D341Med (cell line): Measurements from ENCODE around the gene GNE.
"Not testable (repeated sequence)": the region's sequence is repeated elsewhere in the genome, so short reads cannot be mapped to it uniquely, and the experiment has no call there.

ENCODE experiments used
- DNase-seq: peaks from one replicate; pipeline ENCODE4 v3.0.0; 2012; ENCODE audit warnings: low spot score

Gene GNE

DNA sequence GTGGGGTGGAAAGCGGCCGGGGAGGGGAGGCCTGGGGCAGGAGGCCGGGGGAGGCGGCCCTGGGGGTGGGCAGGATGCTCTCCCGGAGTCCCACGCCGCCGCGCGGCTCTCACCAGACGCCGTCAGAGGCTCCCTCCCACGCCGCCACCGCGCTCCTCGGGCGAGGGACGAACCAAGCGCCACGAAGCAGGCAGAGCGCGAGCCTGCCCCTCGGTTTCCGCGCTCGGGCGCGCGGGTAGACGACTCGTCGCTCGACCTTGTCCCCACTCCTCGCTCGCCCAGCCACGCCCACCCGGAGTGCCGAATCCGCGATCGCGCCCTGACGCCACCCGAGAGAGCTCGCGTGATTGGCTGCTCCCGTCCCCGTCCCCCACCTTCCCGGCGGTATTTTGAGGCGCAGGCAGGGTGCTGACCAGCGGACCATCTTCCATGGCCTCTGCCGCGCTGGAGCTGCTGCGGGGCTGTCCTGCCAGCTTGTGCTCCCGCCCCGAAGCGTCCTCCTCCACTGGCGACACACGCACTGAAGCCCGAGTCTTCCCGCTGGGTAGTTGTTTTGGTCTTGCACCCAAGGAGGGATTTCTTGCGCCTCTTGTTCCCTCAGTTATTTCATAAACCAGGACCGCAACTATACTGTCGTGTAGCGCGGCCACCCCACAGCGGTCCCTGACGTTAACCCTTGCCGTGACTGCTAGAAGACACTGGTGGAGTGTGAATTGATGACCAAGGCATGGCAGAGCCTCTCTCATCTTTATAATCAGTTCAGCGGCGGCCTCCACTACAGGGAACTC is at the start of gene GNE:
TSS of gene GNE (minus strand) at position 241 of the 788 bp plus-strand sequence. CDS start 9,093 bp downstream, outside the sequence.
- DNase-seq: peak; percentile 96

DNA sequence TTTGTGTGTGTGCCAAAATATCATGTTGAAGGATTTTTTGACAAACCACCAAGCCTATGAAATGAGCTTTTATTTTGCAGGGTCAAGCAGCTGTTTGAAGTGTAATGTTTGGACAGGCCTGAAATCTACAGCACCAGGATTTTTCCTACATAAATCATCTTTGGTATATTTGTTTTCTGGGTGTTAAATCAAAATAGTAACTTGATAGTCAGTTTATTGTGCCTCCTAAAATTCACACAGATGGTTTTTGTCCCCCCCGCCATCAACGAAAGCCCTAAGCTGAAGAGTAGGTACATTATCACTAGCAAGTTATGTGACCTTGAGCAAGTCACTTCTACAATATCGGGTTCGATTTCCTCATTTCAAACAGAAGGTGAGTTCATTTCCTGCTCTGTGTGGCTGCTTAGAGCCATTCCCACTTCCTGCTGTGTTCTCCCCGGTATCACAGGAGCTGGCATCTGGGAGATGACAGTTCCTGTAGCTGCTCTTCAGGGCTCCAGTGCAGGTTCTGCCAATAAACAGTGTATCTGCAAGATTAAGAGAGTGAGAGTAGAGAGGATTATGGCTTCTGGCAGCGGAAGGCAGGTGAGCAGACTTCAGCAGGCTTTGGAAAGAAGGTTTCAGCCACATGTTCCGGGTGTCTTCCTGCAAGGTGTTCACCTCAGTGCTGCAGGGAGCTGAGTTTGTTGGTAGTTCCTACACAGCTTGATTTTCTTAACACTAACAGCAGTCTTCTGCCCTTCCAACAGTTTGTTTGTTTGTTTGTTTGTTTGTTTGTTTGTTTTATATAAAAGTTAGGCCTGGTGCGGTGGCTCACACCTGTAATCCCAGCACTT is 48.4 kb upstream of the GNE start:
- no peak for DNase-seq

GRCh38 chr9:36304366-36304765 is 46.1 kb upstream of the GNE start:
- not testable (repeated sequence) for DNase-seq

GRCh38 chr9:36301227-36301626 is 43.0 kb upstream of the GNE start:
- no peak for DNase-seq

DNA sequence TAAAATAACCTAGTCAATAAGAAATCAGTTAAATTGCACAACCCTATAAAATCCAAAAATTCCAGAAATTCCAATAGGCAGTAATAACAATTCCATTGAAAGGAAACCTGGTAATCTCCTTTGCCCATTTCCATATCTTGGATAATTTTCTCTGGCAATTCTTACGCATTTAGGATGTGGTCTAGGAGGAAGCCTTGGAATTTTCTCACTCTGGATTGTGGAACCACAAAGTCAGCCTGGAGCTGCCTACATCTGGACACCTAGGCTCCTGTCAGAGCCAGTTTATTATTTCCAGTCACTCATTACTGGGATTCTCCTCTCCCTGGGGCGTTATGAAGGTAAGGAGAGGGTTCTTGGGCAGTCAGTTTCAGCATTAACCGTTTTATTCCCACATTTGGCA is 40.3 kb upstream of the GNE start:
- no peak for DNase-seq

- no peak for DNase-seq
Measured at GRCh38 chr9:36297798-36298197, 39.5 kb upstream of the GNE start.

GRCh38 chr9:36294996-36295395 is 36.7 kb upstream of the GNE start:
- DNase-seq: not testable (repeated sequence)

- DNase-seq: no peak
Measured at GRCh38 chr9:36293918-36294317, 35.7 kb upstream of the GNE start.

DNA sequence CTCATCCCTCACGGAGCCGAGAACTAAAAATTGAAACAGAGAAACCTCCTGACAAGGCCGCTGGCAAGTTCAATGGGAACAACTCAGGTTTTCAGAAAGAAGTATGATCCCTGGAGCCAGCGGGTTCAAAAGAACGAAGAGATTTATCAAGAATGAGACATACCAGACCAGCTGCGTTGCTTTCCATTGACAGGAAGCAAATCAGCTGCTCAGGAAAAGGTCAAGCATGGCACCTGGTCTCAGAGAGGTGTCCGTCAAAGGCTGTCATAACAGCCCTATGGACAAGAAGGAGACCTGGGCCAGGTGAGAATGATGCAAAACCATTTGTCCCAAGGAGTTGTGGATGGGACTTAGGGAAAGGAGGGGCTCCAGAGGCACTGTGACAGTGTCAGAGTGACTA is 34.9 kb upstream of the GNE start:
- DNase-seq: no peak

- DNase-seq: no peak
Measured at GRCh38 chr9:36292641-36293040, 34.4 kb upstream of the GNE start.

- no peak for DNase-seq
Measured at GRCh38 chr9:36290996-36291395, 32.7 kb upstream of the GNE start.

- DNase-seq: no peak
Measured at GRCh38 chr9:36289836-36290435, 31.7 kb upstream of the GNE start.

GRCh38 chr9:36288070-36288469 is 29.8 kb upstream of the GNE start:
- DNase-seq: no peak

- DNase-seq: no peak
Measured at GRCh38 chr9:36286388-36286787, 28.1 kb upstream of the GNE start.

- DNase-seq: no peak
Measured at GRCh38 chr9:36284226-36284625, 26.0 kb upstream of the GNE start.

GRCh38 chr9:36282275-36282674 is 24.0 kb upstream of the GNE start:
- DNase-seq: no peak

- DNase-seq: no peak
Measured at GRCh38 chr9:36280989-36281388, 22.7 kb upstream of the GNE start.

GRCh38 chr9:36278243-36278642 is 20.0 kb upstream of the GNE start:
- DNase-seq: no peak

DNA sequence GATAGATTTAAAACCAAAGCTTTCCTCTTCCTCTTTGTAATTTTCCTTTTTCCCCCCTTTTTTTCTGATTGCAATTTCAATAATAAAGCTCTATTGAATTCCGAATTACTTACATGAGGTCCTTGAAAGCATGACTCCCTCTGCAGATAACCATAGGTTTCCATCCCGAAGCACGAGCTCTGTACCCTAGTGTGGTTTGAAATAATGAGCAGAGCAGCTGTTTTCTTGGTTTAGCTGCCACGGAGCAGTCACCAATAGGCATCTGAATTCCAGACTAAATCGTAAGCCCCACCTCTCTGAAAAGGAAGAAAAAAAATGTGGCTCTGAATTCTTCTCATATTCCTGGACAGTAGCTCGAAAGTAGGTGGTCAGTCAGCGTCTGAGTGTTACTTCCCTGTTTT is 18.5 kb upstream of the GNE start:
- no peak for DNase-seq

GRCh38 chr9:36276254-36276653 is 18.0 kb upstream of the GNE start:
- no peak for DNase-seq

DNA sequence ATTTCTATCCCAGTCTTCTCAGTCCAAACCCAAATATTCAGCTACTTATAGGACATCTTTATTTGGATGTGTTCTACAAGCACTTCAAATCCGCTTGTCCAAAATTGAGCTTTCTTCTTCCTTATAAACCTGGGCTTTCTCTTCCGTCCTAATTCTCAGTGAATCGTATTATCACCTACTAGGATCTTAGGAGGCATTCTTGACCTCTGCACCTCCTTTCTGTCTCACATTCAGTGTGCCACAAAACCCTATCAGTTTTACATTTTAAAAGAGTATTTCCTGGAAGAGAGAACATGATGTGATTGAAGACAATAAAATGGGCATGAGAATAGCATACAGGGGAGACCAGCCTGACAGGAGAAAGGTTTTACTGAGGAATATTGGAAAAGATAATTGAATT is 16.8 kb upstream of the GNE start:
- no peak for DNase-seq

GRCh38 chr9:36273354-36273753 is 15.1 kb upstream of the GNE start:
- DNase-seq: not testable (repeated sequence)

- no peak for DNase-seq
Measured at GRCh38 chr9:36268007-36268427, 9.8 kb upstream of the GNE start.
